Effector memory CD4-positive, alpha-beta T cell (primary cell): ENCODE results near the gene BCL11B.

Source experiments
- DNase-seq, 3 donors: peaks; one replicate each; pipeline ENCODE4 v3.0.0-alpha.2; 2020
- H3K27ac ChIP-seq: 2 replicates; pipeline ENCODE4 v1.7.0; 2013; ENCODE audit warnings: mild to moderate bottlenecking, low read length, moderate library complexity; ENCODE audit not compliant: insufficient read depth, poor library complexity, severe bottlenecking
- H3K27me3 ChIP-seq: replicated peaks from 2 replicates; pipeline ENCODE4 v1.7.0; 2013; ENCODE audit warnings: mild to moderate bottlenecking, low read length; ENCODE audit not compliant: insufficient read depth, control insufficient read depth, poor library complexity, severe bottlenecking
- H3K36me3 ChIP-seq: 2 replicates; pipeline ENCODE4 v1.7.0; 2013; ENCODE audit warnings: mild to moderate bottlenecking, low read length, moderate library complexity; ENCODE audit not compliant: control insufficient read depth, insufficient read depth
- H3K4me1 ChIP-seq: 2 replicates; pipeline ENCODE4 v1.7.0; 2013; ENCODE audit warnings: low read length, mild to moderate bottlenecking; ENCODE audit not compliant: control insufficient read depth, insufficient read depth, poor library complexity, severe bottlenecking
- H3K4me3 ChIP-seq: 2 replicates; pipeline ENCODE4 v1.7.0; 2013; ENCODE audit warnings: low read length, low read depth, mild to moderate bottlenecking; ENCODE audit not compliant: insufficient read depth, poor library complexity, severe bottlenecking
- H3K9me3 ChIP-seq: 2 replicates; pipeline ENCODE4 v1.7.0; 2013; ENCODE audit warnings: mild to moderate bottlenecking, low read length, moderate library complexity; ENCODE audit not compliant: control insufficient read depth

Gene BCL11B

DNA sequence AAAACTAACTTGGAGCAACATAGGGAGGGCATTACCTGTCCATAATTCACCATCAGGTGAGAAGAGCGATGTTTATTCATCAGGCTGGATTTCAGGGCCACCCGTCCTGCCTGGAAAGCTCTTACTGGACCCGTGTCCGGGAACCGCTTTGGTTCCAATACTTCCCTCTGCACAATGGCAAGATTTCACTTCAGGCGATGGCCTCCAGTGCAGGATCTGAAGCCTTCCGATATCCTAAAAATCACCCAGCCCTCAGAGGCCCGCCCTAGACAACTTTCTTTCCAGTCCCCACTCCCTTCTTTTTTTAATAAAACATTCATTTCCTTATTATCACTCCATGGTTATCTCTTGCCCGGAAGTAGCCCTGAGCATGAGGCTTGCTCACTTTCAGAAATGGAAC, 92.5 kb downstream of the BCL11B start:
- Histone ChIP-seq H3K4me1 (peaks cover 54% of the 10 kb centered on the region), H3K4me3 (no peak overlapping the region), H3K9me3 (no peaks in the 10 kb centered on the region), H3K27ac (peak overlapping the region; percentile 57), H3K27me3 (no peaks in the 10 kb centered on the region), H3K36me3 (peaks cover 67% of the 10 kb centered on the region)
- no peak for DNase-seq

DNA sequence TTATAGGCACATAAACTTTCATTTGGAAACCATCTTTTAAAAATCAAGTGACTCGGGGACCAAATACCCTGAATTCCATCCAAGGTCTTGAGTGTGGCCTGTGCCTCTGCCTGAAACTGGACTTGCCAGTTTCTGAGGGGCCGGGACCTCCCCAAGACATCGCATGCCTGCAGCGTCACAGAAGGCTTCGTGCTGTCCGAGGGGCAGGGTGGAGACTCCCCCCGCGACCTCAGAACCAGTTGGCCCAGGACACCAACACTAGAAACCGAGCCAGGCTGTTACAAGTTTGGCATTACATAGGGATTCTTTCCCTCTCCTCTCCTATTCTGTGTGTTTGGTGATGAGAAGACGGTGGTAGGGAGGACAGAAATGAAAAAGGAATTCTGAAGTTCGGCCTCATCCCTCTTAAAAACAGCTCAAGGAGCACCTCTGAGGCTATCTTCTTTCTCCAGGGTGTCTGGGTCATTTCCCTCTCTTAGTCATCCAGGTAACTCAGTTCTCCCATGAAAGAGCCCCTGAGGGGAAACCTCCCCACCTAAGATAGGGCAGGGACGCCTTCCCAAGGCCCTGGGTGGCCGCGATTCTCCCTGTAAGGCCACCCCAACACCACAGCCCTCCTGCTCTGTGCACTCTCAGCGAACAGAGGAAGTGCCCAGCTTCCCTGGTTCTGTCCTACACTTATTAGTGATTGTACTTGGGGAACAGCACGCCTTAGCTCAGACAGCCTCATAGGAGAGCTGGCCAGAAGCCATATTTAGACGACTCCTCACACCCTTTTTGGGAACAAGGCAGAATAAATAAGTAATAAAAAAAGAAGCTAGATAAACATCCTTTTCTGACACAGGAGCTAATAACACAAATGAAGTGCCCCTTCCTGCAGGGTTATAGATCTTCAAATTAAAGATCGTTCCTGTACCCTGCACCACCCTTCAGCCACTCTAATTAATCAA, 93.8 kb downstream of the BCL11B start:
- Histone ChIP-seq H3K4me1 (peaks cover 40% of the 10 kb centered on the region), H3K27me3 (no peaks in the 10 kb centered on the region), H3K27ac (peak overlapping the region; percentile 53), H3K4me3 (no peak overlapping the region), H3K36me3 (peaks cover 66% of the 10 kb centered on the region), H3K9me3 (no peaks in the 10 kb centered on the region)
- DNase-seq, result no peak

DNA sequence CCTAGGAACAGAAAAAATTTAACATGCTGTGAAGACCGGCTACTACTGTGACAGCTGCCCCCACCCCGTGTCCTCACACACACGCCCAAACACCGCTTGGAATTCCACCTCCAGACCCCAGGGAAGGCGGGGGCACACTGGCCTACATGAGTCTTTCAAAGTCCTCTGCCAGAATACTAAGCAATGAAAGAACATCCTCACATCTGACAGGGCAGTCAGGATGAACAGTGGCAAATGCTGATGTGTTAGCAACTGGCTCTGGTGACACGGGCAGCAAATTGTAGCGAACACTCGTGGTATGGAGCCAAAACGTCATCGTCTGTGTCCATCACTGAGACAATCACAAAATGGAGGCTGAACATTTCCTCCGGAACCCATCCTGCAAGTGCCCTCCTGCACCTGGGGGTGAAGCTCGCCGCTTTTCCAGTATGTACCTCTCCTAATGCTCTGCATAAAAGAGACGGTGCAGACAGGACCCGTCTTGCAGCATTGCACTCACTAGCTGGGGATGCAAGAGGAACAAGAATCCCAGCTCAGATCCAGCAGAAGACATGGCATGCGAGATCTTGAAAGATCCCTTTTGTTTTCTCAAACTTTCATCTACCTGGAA, 94.8 kb downstream of the BCL11B start:
- Histone ChIP-seq H3K4me3 (no peak overlapping the region), H3K27ac (no peak overlapping the region), H3K9me3 (no peaks in the 10 kb centered on the region), H3K4me1 (peaks cover 31% of the 10 kb centered on the region), H3K27me3 (no peaks in the 10 kb centered on the region), H3K36me3 (peaks cover 66% of the 10 kb centered on the region)
- DNase-seq, result no peak

DNA sequence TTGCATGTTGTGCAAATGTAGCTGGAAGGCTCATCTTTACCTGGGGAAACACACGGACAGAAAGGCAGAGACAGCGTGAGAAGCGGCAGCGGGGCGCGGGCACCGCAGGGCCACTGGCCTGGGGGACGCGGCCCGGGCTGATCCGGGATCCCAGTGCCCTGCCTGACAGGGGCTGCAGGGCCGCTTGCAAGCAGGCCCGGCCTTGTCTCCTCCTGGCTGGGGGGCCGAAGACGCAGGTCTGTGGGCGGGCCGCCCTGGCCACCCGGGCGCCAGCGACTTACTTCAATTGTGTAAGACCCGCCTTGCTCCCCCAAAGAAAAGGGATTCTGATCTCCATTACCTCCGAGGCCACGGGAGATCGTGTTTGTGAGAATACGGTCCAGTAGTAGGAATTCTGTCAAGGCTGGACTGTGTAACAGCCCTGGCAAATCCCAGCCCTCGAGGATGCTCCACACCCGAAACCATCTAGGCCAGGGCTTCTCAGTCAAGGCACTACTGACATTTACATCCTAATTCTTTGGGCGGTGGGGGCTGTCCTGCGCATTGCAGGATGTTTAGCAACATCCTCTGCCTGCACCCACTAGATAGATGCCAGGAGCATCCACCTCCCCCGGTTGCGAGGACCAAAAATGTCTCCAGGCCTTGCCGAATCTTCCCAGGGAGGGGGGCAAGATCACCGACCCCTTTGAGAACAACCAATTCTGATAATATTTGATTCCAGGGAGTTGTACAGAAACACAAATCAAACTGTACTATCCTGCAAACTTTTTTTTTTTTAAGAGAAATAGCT, 95.6 kb downstream of the BCL11B start:
- H3K27me3 ChIP-seq, result no peaks in the 10 kb centered on the region
- peaks cover 61% of the 10 kb centered on the region for H3K36me3 ChIP-seq
- H3K4me1 ChIP-seq, result peaks cover 23% of the 10 kb centered on the region
- DNase-seq, result no peak
- no peak overlapping the region for H3K27ac ChIP-seq
- H3K9me3 ChIP-seq, result no peaks in the 10 kb centered on the region
- no peak overlapping the region for H3K4me3 ChIP-seq

DNA sequence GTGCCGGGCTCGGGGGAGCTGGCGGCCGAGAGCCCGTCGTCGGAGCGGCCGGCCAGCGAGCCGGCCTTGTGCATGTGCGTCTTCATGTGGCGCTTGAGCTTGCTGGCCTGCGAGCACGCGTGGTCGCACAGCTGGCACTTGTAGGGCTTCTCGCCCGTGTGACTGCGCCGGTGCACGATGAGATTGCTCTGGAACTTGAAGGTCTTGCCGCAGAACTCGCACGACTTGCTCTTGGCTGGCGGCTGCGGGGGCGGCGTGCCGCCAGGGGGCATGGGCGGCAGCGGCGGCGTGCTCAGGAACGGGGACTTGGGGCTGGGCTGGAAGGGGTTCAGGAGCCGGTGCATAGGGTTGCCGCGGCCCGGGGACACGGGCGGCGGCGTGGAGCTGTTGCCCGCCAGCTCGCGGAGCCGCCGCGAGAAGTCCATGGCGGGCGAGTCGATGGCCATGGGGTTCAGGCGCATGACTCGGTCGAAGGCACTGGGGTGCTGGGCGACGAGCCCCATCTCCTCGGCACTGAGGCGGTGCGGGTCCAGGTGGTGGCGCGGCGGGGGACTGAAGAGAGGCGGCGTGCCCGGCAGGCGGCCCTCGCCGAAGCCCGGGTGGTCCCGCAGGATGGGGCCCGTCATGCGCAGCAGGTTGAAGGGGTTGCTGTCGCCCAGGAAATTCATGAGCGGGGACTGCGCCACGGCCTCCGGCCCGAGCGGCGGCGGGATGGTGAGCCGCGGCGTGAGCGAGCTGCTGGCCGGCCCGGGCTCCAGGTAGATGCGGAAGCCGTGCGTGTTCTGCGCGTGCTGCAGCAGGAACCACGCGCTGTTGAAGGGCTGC, 96.5 kb downstream of the BCL11B start:
- Histone ChIP-seq H3K27ac (no peak overlapping the region), H3K27me3 (no peaks in the 10 kb centered on the region), H3K9me3 (no peaks in the 10 kb centered on the region), H3K4me3 (no peak overlapping the region), H3K4me1 (peaks cover 15% of the 10 kb centered on the region), H3K36me3 (peaks cover 69% of the 10 kb centered on the region)
- DNase-seq, result no peak

DNA sequence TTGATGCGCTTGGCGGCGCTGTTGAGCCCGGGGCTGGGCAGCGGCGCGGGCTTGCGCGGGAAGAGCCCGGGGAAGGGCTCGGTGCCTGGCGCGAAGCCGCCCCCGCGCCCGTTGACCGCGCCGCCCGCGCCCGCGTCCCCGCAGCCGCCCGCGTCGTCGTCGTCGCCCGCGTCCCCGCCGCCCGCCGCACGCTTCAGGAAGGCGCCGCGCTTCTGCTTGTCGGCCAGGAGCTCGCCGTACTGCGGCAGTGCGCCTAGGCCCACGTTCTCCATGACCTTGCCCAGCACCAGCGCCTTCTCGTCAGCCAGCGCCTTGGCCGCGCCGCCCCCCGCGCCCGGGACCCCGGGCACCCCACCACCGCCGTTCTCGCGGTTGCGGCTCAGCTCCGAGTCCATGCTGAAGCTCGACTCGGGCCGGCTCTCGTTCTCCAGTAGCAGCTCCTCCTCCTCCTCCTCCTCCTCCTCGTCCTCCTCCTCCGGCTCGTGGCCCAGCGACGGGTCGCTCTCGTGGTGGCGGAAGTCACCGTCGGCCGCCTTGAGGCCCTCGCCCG, 97.2 kb downstream of the BCL11B start:
- no peak overlapping the region for H3K27ac ChIP-seq
- H3K27me3 ChIP-seq, result no peaks in the 10 kb centered on the region
- H3K36me3 ChIP-seq, result peaks cover 74% of the 10 kb centered on the region
- H3K4me1 ChIP-seq, result peaks cover 8% of the 10 kb centered on the region
- no peaks in the 10 kb centered on the region for H3K9me3 ChIP-seq
- DNase-seq, result no peak
- H3K4me3 ChIP-seq, result no peak overlapping the region

DNA sequence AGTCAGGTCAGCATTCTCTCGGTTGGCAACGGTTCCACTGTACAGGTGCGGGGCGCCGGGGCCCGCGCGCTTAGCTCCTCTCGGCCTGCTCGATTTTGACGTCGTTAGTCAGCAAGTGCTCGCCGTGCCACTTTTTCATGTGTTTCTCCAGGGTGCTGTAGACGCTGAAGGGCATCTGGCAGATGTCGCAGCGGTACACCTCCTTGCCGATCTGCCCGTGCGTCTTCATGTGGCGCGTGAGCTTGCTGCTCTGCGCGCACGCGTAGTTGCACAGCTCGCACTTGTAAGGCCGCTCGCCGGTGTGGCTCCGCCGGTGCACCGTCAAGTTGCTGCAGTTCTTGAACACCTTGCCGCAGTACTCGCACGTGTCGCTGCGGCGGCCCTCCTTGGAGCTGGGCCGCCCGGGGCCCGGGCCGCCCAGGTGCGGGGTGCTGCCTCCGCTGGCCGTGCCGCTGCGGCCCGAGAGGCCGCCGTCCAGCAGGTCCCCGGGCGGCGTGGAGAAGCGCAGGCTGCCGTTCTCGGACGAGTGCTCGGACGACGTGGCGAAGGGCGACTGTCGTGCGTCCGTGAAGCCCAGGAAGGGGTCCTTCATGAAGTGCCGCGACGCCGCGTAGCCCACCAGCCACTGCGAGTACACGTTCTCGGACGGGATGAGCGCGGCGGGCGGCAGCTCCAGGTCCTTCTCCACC, 97.8 kb downstream of the BCL11B start:
- Histone ChIP-seq H3K27ac (no peak overlapping the region), H3K9me3 (no peaks in the 10 kb centered on the region), H3K4me1 (peaks cover 7% of the 10 kb centered on the region), H3K27me3 (no peaks in the 10 kb centered on the region), H3K36me3 (peaks cover 75% of the 10 kb centered on the region), H3K4me3 (no peak overlapping the region)
- no peak for DNase-seq

DNA sequence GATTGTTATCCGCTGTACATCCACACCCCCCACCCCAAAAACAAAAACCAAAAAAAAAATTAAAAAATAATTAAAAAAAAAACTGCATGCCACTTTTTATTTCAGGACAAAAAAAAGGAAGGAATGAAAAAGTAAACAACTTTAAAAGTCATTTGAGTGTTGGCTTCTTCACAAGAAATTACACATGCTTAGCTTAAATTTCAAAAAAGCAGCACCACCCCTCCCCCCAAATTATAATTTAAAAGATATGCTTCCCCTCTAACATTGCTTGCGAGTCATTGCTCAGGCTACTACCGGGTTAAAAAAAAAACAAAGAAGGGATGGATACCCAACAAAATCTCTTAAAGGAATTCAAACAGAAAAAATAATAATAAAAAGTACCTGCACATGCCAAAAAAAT, 98.5 kb downstream of the BCL11B start:
- Histone ChIP-seq H3K27ac (no peak overlapping the region), H3K4me3 (no peak overlapping the region), H3K27me3 (no peaks in the 10 kb centered on the region), H3K36me3 (peaks cover 75% of the 10 kb centered on the region), H3K9me3 (no peaks in the 10 kb centered on the region), H3K4me1 (peaks cover 3% of the 10 kb centered on the region)
- no peak for DNase-seq

DNA sequence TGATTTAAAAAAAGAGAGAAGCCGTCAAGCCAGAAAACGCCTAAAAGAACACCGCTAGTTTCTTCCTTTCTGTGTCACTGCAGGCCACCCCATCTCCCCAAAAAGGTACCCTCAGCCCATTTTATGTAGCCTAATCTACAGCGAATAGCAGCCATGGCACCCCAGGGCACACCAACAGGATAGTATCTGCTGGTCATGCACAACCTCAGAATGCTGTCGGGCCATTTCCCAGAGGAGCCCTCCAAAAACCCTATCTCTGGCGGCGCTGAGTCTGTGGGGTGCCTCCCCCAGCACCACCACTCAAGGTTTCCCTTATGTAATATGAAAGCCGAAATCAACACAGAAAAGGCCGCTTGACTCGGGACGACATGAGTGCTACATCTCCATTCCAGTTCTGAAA, 98.9 kb downstream of the BCL11B start:
- Histone ChIP-seq H3K27ac (no peak overlapping the region), H3K9me3 (no peaks in the 10 kb centered on the region), H3K4me1 (no peaks in the 10 kb centered on the region), H3K36me3 (peaks cover 71% of the 10 kb centered on the region), H3K27me3 (no peaks in the 10 kb centered on the region), H3K4me3 (no peak overlapping the region)
- DNase-seq, result no peak
